ENCODE data around the gene RAB17. TPM values are rescaled to one million over a fixed set of nuclear protein-coding genes. Genes with fewer than 3 reads are reported as not detected.

The RAB17 gene
- total and polyA plus RNA-seq, 2 donors from 2014 or later = 59.1 to 151 TPM

DNA sequence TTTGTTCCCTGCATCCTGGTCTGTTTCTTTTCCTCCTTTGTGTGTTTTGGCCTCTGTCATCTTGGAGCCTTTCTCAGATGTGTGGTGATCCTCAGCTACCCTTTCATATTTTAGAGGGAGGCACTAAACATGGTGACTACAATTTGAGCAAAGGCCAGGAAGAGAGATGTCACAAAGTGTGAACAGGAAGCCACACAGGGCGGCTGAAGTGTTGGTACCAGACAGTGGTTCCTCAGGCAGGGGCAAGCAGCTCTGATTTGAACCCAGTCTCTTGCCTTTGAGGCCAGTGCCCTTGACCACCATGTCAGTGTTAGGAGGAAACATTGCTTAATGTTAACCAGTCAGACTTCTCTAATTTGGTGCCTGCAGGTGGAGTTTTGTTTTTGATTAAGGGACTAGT, 46.0 kb upstream of the RAB17 start:
- Histone ChIP-seq H3K9ac (ENCODE audit: low read length in 3 of 3) (no peak overlapping the region), H3K4me1 (ENCODE audit: control insufficient read depth in 2 of 3, insufficient read depth in 2 of 3, low read depth in 1 of 3, low read length in 3 of 3) (peaks cover 0 to 10% (median 4%) of the 10 kb centered on the region in 3 donors), H3K36me3 (ENCODE audit: control insufficient read depth in 2 of 3, insufficient read depth in 3 of 3, low read length in 3 of 3) (no peaks in the 10 kb centered on the region), H3K9me3 (ENCODE audit: control insufficient read depth in 2 of 3, insufficient read depth in 1 of 3, low read length in 3 of 3) (peaks cover 0 to 11% (median 0%) of the 10 kb centered on the region in 3 donors), H3K27ac (ENCODE audit: low read depth in 2 of 2, low read length in 2 of 2) (no peak overlapping the region), H3K27me3 (ENCODE audit: control insufficient read depth, insufficient read depth, low read length) (no peaks in the 10 kb centered on the region), H3K4me3 (ENCODE audit: low read length in 3 of 3) (no peak overlapping the region)
- intact Hi-C loops (cut with DNase I) = no loop called here
- no peak for FAIRE-seq
- no peak for DNase-seq
- TF ChIP-seq, protein P1, sequence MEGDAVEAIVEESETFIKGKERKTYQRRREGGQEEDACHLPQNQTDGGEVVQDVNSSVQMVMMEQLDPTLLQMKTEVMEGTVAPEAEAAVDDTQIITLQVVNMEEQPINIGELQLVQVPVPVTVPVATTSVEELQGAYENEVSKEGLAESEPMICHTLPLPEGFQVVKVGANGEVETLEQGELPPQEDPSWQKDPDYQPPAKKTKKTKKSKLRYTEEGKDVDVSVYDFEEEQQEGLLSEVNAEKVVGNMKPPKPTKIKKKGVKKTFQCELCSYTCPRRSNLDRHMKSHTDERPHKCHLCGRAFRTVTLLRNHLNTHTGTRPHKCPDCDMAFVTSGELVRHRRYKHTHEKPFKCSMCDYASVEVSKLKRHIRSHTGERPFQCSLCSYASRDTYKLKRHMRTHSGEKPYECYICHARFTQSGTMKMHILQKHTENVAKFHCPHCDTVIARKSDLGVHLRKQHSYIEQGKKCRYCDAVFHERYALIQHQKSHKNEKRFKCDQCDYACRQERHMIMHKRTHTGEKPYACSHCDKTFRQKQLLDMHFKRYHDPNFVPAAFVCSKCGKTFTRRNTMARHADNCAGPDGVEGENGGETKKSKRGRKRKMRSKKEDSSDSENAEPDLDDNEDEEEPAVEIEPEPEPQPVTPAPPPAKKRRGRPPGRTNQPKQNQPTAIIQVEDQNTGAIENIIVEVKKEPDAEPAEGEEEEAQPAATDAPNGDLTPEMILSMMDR (IDR thresholded peaks at IDR 0.05; ENCODE audit: borderline replicate concordance, extremely low read depth, insufficient read depth) = no peak

- DNase-seq (no peak), FAIRE-seq (no peak)
- TF ChIP-seq, protein P1 (IDR thresholded peaks at IDR 0.05; ENCODE audit: borderline replicate concordance, extremely low read depth, insufficient read depth) = no peak
- no peaks in the 10 kb centered on the region for H3K27me3 ChIP-seq (ENCODE audit: control insufficient read depth, insufficient read depth, low read length)
- no peaks in the 10 kb centered on the region for H3K36me3 ChIP-seq (ENCODE audit: control insufficient read depth in 2 of 3, insufficient read depth in 3 of 3, low read length in 3 of 3)
- no peak overlapping the region for H3K4me3 ChIP-seq (ENCODE audit: low read length in 3 of 3)
- intact Hi-C loops (cut with DNase I) = no loop called here
- H3K9ac ChIP-seq (ENCODE audit: low read length in 3 of 3) = no peak overlapping the region
- peaks cover 0 to 11% (median 0%) of the 10 kb centered on the region in 3 donors for H3K9me3 ChIP-seq (ENCODE audit: control insufficient read depth in 2 of 3, insufficient read depth in 1 of 3, low read length in 3 of 3)
- peaks cover 2 to 23% (median 17%) of the 10 kb centered on the region in 3 donors for H3K4me1 ChIP-seq (ENCODE audit: control insufficient read depth in 2 of 3, insufficient read depth in 2 of 3, low read depth in 1 of 3, low read length in 3 of 3)
- peak overlapping the region in 1 of 2 donors; percentile 17 for H3K27ac ChIP-seq (ENCODE audit: low read depth in 2 of 2, low read length in 2 of 2)
Measured at GRCh38 chr2:237633061-237633561, 42.6 kb upstream of the RAB17 start.

DNA sequence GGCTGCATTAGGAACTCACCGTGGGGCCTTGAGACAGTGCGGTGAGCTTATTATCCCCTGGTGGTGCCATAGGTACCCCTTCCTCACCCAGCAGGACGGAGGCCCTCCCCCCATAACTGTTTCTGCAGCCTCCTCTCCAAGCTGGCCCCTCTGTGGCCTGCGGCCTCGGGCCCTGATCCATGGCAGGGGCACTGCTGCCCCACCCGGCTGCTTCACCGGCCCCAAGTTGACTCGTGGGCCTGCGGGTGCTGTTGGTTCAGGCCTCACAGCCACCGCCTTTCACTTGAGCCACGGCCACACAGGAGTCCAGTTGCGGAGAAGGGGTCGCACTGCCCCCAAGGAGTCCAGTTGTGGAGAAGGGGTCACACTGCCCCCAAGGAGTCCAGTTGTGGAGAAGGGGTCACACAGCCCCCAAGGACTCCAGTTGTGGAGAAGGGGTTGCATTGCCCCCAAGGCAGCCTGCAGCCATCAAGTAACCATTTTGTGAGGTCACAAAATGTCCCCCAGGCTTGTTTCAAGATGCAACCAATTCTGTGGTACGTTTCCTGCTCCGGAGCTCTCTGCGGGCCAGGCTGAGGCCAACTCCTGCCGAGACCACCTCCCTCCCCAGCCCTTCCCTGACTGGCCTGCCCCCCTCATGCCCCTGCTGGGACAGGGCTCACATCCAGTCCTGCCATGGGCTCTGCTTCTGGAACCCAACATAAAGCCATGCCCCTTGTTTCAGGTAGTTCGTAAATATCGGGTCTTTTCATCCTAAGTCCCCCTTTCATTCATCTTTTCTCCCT, 41.5 kb upstream of the RAB17 start:
- FAIRE-seq = no peak
- DNase-seq = peak in 1 of 5 donors; percentile 31
- no peak overlapping the region for H3K9ac ChIP-seq (ENCODE audit: low read length in 3 of 3)
- H3K27me3 ChIP-seq (ENCODE audit: control insufficient read depth, insufficient read depth, low read length) = no peaks in the 10 kb centered on the region
- no peak overlapping the region for H3K4me3 ChIP-seq (ENCODE audit: low read length in 3 of 3)
- H3K36me3 ChIP-seq (ENCODE audit: control insufficient read depth in 2 of 3, insufficient read depth in 3 of 3, low read length in 3 of 3) = no peaks in the 10 kb centered on the region
- no peak overlapping the region for H3K27ac ChIP-seq (ENCODE audit: low read depth in 2 of 2, low read length in 2 of 2)
- H3K9me3 ChIP-seq (ENCODE audit: control insufficient read depth in 2 of 3, insufficient read depth in 1 of 3, low read length in 3 of 3) = peaks cover 0 to 11% (median 0%) of the 10 kb centered on the region in 3 donors
- TF ChIP-seq, protein P1 (IDR thresholded peaks at IDR 0.05; ENCODE audit: borderline replicate concordance, extremely low read depth, insufficient read depth) = no peak
- intact Hi-C loops (cut with DNase I) = no loop called here
- peaks cover 2 to 24% (median 17%) of the 10 kb centered on the region in 3 donors for H3K4me1 ChIP-seq (ENCODE audit: control insufficient read depth in 2 of 3, insufficient read depth in 2 of 3, low read depth in 1 of 3, low read length in 3 of 3)

Data from kidney (tissue), 14 donors.